HepG2 (cell line): Measurements from ENCODE around the gene TBCD. TPM values are rescaled to one million over a fixed set of nuclear protein-coding genes. Genes with fewer than 3 reads are reported as not detected.

Experiments
- AHDC1 ChIP-seq: sonication (generic); formaldehyde crosslinking; IDR thresholded peaks from 2 replicates; pipeline ENCODE4 v1.5.1; 2020; ENCODE audit warnings: mild to moderate bottlenecking, missing genetic modification reagents, borderline replicate concordance
- ATF7-NPFF ChIP-seq: sonication (generic); formaldehyde crosslinking; IDR thresholded peaks from 2 replicates; pipeline ENCODE4 v1.8.1; 2023; ENCODE audit warnings: mild to moderate bottlenecking, low read depth, missing genetic modification reagents, moderate library complexity
- CEBPZ ChIP-seq: IDR thresholded peaks from 2 replicates; pipeline ENCODE4 v1.6.1; 2012; ENCODE audit warnings: low read length, improper control_type of control experiment
- CREM ChIP-seq, 2 experiments: sonication (generic) in 1 of 2; formaldehyde crosslinking in 1 of 2; IDR thresholded peaks; 2 replicates each; pipeline versions ENCODE4 v1.4.0 to v1.6.1; 2016 to 2020; ENCODE audit warnings: antibody characterized with exemption in 1 of 2, mild to moderate bottlenecking in 1 of 2, missing genetic modification reagents in 1 of 2
- NFKB2 ChIP-seq: sonication (generic); formaldehyde crosslinking; IDR thresholded peaks from 2 replicates; pipeline ENCODE4 v1.4.0; 2020; ENCODE audit warnings: missing genetic modification reagents, borderline replicate concordance
- SRF ChIP-seq: IDR thresholded peaks from 2 replicates; pipeline ENCODE4 v1.6.1; 2011; ENCODE audit warnings: mild to moderate bottlenecking, low read depth, low read length, moderate library complexity
- STAG1 ChIP-seq: sonication (generic); formaldehyde crosslinking; IDR thresholded peaks from 2 replicates; pipeline ENCODE4 v1.4.0; 2020; ENCODE audit warnings: missing genetic modification reagents
- TFDP1 ChIP-seq: IDR thresholded peaks from 2 replicates; pipeline ENCODE4 v1.6.1; 2016; ENCODE audit warnings: missing compliant biosample characterization, missing genetic modification reagents, borderline replicate concordance
- THRA ChIP-seq: sonication (generic); formaldehyde crosslinking; IDR thresholded peaks from 2 replicates; pipeline ENCODE4 v1.4.0; 2020; ENCODE audit warnings: missing genetic modification reagents, borderline replicate concordance
- WIZ ChIP-seq: sonication (generic); formaldehyde crosslinking; IDR thresholded peaks from 2 replicates; pipeline ENCODE4 v1.5.1; 2020; ENCODE audit warnings: mild to moderate bottlenecking, missing genetic modification reagents
- YEATS2 ChIP-seq: sonication (generic); formaldehyde crosslinking; IDR thresholded peaks from 2 replicates; pipeline ENCODE4 v1.4.0; 2020; ENCODE audit warnings: missing genetic modification reagents, borderline replicate concordance
- ZBTB7A ChIP-seq: sonication (generic); formaldehyde crosslinking; IDR thresholded peaks from 2 replicates; pipeline ENCODE4 v1.8.0; 2022; ENCODE audit warnings: mild to moderate bottlenecking, missing genetic modification reagents
- ZNF883 ChIP-seq: sonication (generic); formaldehyde crosslinking; IDR thresholded peaks from 2 replicates; pipeline ENCODE4 v1.5.1; 2020; ENCODE audit warnings: mild to moderate bottlenecking, missing genetic modification reagents; ENCODE audit errors: not compliant biosample characterization
- ZSCAN30 ChIP-seq: sonication (generic); formaldehyde crosslinking; IDR thresholded peaks from 2 replicates; pipeline ENCODE4 v1.5.0; 2020; ENCODE audit warnings: mild to moderate bottlenecking, missing genetic modification reagents
- ZXDC ChIP-seq: sonication (generic); formaldehyde crosslinking; IDR thresholded peaks from 2 replicates; pipeline ENCODE4 v1.5.0; 2020; ENCODE audit warnings: mild to moderate bottlenecking, missing genetic modification reagents
- polyA plus RNA-seq, 8 experiments: library from polyadenylated mRNA; depleted of rRNA in 3 of 8; stranded (reverse) in 7 of 8; unstranded in 1 of 8; fragments of >200 nt; fragmentation: Illumina TruSeq in 4 of 8; extraction: Trizol in 4 of 8; gene quantifications; 2 replicates each; pipeline versions ENCODE4 v1.2.1 to v1.2.3, GENCODE V29; 2011 to 2016; ENCODE audit warnings: low read depth in 4 of 8, missing spikeins in 1 of 8, mixed read lengths in 1 of 8; ENCODE audit not compliant: insufficient read depth in 1 of 8
- total RNA-seq, 5 experiments: library from RNA; depleted of rRNA; stranded (reverse); fragments of >200 nt; fragmentation: Illumina TruSeq; extraction: Trizol; gene quantifications; 2 replicates each; pipeline ENCODE4 v1.2.3, GENCODE V29; 2016; ENCODE audit warnings: low read depth in 1 of 5

The TBCD gene
- total and polyA plus RNA-seq, 2 of the 13 experiments (the other 11 are each of a cell fraction or from before 2014, with no cell fraction given) = 33.9 to 54.8 TPM

GRCh38 chr17:82781894-82782274 lies 30.0 kb downstream of the TBCD start (continued):
- no peak for TF ChIP-seq CEBPZ
- TF ChIP-seq STAG1 = peak; percentile 99
- TF ChIP-seq ZNF883 (CRISPR knock-in tag) = peak; percentile 83
- TF ChIP-seq SRF = no peak
- 0 out of 2 replicates have a peak, but pooled peaks have one; percentile 38 for TF ChIP-seq THRA (CRISPR knock-in tag)
- TF ChIP-seq ZBTB7A (CRISPR knock-in tag) = no peak
- TF ChIP-seq AHDC1 (CRISPR knock-in tag) = no peak
- no peak for TF ChIP-seq WIZ (CRISPR knock-in tag)
- TF ChIP-seq ATF7-NPFF (CRISPR knock-in tag) = peak; percentile 59; the same call in 1 of the 2 replicates
- no peak for TF ChIP-seq ZSCAN30 (CRISPR knock-in tag)
- TF ChIP-seq YEATS2 (CRISPR knock-in tag) = peak; percentile 41; the same call in 1 of the 2 replicates
- TF ChIP-seq TFDP1 = no peak
- no peak for TF ChIP-seq CREM (IDR thresholded peaks at IDR 0.05)
- TF ChIP-seq CREM (CRISPR knock-in tag; IDR thresholded peaks at IDR 0.05) = no peak
- TF ChIP-seq NFKB2 = 0 out of 2 replicates have a peak, but pooled peaks have one; percentile 20
- 0 out of 2 replicates have a peak, but pooled peaks have one; percentile 50 for TF ChIP-seq ZXDC
